AML-193 (cell line): ENCODE measurements around the gene FHIP2A.
"Not testable (repeated sequence)": the region's sequence is repeated elsewhere in the genome, so short reads cannot be mapped to it uniquely, and the experiment has no call there.

Experiments
- DNase-seq, 2 experiments: peaks; one replicate each; lab custom pipeline; 2025; lab: John Stamatoyannopoulos, UW

Gene FHIP2A

GRCh38 chr10:114821293-114821914 lies at the start of gene FHIP2A:
Gene FHIP2A (plus strand): TSS chr10:114821780. CDS start chr10:114822079, 299 bp downstream.
- DNase-seq = peak; percentile 46 to 50

GRCh38 chr10:114772496-114773196 lies 48.9 kb upstream of the FHIP2A start:
- no peak for DNase-seq

GRCh38 chr10:114773197-114773532 lies 48.4 kb upstream of the FHIP2A start:
- no peak for DNase-seq

- DNase-seq = not testable (repeated sequence)
Observed at GRCh38 chr10:114775082-114775481, 46.5 kb upstream of the FHIP2A start.

GRCh38 chr10:114777415-114777814 lies 44.2 kb upstream of the FHIP2A start:
- no peak for DNase-seq

- DNase-seq = no peak
Observed at GRCh38 chr10:114779803-114780576, 41.6 kb upstream of the FHIP2A start.

- DNase-seq = no peak
Observed at GRCh38 chr10:114780577-114781184, 40.9 kb upstream of the FHIP2A start.

- DNase-seq = no peak
Observed at GRCh38 chr10:114782666-114783065, 38.9 kb upstream of the FHIP2A start.

- DNase-seq = no peak
Observed at GRCh38 chr10:114783686-114784085, 37.9 kb upstream of the FHIP2A start.

GRCh38 chr10:114786492-114786891 lies 35.1 kb upstream of the FHIP2A start:
- DNase-seq = peak; percentile 42 to 71

GRCh38 chr10:114787131-114787530 lies 34.4 kb upstream of the FHIP2A start:
- DNase-seq = not testable (repeated sequence)

GRCh38 chr10:114791768-114792167 lies 29.8 kb upstream of the FHIP2A start:
- no peak for DNase-seq

- DNase-seq = no peak
Observed at GRCh38 chr10:114795039-114795438, 26.5 kb upstream of the FHIP2A start.

- DNase-seq = no peak
Observed at GRCh38 chr10:114800361-114800760, 21.2 kb upstream of the FHIP2A start.

GRCh38 chr10:114801411-114801813 lies 20.2 kb upstream of the FHIP2A start:
- no peak for DNase-seq

- no peak for DNase-seq
Observed at GRCh38 chr10:114802177-114802576, 19.4 kb upstream of the FHIP2A start.

GRCh38 chr10:114806562-114807391 lies 14.8 kb upstream of the FHIP2A start:
- DNase-seq = no peak

GRCh38 chr10:114808982-114809381 lies 12.6 kb upstream of the FHIP2A start:
- no peak for DNase-seq

GRCh38 chr10:114810926-114811325 lies 10.7 kb upstream of the FHIP2A start:
- no peak for DNase-seq

- no peak for DNase-seq
Observed at GRCh38 chr10:114811862-114812261, 9.7 kb upstream of the FHIP2A start.

GRCh38 chr10:114815791-114816190 lies 5.8 kb upstream of the FHIP2A start:
- no peak for DNase-seq

- no peak for DNase-seq
Observed at GRCh38 chr10:114816308-114816707, 5.3 kb upstream of the FHIP2A start.
